Central memory CD8-positive, alpha-beta T cell (primary cell): Measurements from ENCODE around the gene CUL1.
A peak's percentile ranks its signal among the peaks of the same experiment; 100 is the strongest.

Source experiments
- ATAC-seq: fragments of 150-1000 bp; cut with Tn5 transposase; replicated peaks from 2 replicates; pipeline ENCODE4 v1.10.0; 2022; ENCODE audit warnings: mild to moderate bottlenecking, moderate FRiP score, moderate number of reproducible peaks; ENCODE audit not compliant: poor library complexity, severe bottlenecking; ENCODE audit errors: extremely low read depth
- DNase-seq, 2 donors: peaks; one replicate each; pipeline ENCODE4 v3.0.0; 2021; ENCODE audit warnings: low spot score in 2 of 2
- H3K27ac Mint-ChIP-seq: one replicate; pipeline ENCODE4 v1.8.0; 2022; ENCODE audit warnings: low read depth, mild to moderate bottlenecking, moderate library complexity, mixed read lengths
- H3K27me3 Mint-ChIP-seq: one replicate; pipeline ENCODE4 v1.8.0; 2022; ENCODE audit warnings: mixed read lengths
- H3K36me3 Mint-ChIP-seq: one replicate; pipeline ENCODE4 v1.8.0; 2022; ENCODE audit warnings: mild to moderate bottlenecking, moderate library complexity, mixed read lengths; ENCODE audit not compliant: insufficient read depth
- H3K4me1 Mint-ChIP-seq: one replicate; pipeline ENCODE4 v1.8.0; 2022; ENCODE audit warnings: mixed read lengths
- H3K4me3 Mint-ChIP-seq: one replicate; pipeline ENCODE4 v1.8.0; 2022; ENCODE audit warnings: mild to moderate bottlenecking, moderate library complexity, mixed read lengths
- H3K9me3 Mint-ChIP-seq: one replicate; pipeline ENCODE4 v1.8.0; 2022; ENCODE audit warnings: mixed read lengths

The CUL1 gene

DNA sequence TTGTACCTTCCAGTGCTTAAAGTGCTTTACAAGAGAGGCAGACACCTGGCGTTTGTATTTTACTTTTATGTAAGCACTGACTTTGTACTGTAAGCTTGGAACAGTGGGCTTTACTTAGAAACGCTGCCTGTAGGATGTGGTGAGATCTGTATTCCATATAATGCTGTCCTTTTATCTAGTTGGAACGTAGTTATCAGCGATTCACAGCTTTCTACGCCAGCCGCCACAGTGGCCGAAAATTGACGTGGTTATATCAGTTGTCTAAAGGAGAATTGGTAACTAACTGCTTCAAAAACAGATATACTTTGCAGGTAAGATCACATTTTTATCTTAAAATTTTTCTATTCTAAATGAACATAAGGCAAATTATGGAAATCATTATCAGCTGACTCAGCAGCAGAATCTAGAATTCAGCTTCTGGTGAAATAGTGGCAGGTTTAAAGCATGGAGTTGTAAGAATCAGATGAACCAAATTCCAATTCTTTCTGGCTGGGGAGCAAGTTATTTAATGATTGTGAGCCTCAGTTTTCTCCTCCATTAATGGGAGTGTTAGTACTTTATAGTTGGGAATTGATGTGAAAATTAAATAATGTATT is 91.5 kb downstream of the CUL1 start:
- no peaks in the 10 kb centered on the region for H3K4me1 Mint-ChIP-seq
- H3K9me3 Mint-ChIP-seq: no peaks in the 10 kb centered on the region
- DNase-seq (no peak), ATAC-seq (no peak)
- no peak overlapping the region for H3K4me3 Mint-ChIP-seq
- peaks cover 62% of the 10 kb centered on the region for H3K36me3 Mint-ChIP-seq
- H3K27me3 Mint-ChIP-seq: no peaks in the 10 kb centered on the region
- no peak overlapping the region for H3K27ac Mint-ChIP-seq

DNA sequence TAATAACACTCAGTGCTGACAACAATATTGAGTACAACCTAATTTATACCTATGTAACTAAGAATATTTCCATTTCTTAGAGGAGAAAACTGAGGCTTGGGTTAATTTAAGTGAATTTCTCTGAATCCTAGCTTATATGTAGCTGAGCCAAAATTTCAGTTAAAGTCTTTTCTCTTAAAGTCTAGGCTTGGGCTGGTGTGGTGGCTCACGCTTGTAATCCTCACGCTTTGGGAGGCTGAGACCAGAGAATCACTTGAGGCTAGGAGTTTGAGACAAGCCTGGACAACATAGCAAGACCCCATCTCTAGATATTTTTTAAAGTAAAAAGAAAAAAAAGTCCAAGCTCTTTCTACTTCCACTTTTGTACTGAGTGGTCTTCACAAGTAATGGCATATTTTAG is 92.1 kb downstream of the CUL1 start:
- no peaks in the 10 kb centered on the region for H3K27me3 Mint-ChIP-seq
- ATAC-seq (no peak), DNase-seq (no peak)
- H3K4me3 Mint-ChIP-seq: no peak overlapping the region
- H3K27ac Mint-ChIP-seq: no peak overlapping the region
- H3K4me1 Mint-ChIP-seq: peaks cover 2% of the 10 kb centered on the region
- peaks cover 62% of the 10 kb centered on the region for H3K36me3 Mint-ChIP-seq
- no peaks in the 10 kb centered on the region for H3K9me3 Mint-ChIP-seq

DNA sequence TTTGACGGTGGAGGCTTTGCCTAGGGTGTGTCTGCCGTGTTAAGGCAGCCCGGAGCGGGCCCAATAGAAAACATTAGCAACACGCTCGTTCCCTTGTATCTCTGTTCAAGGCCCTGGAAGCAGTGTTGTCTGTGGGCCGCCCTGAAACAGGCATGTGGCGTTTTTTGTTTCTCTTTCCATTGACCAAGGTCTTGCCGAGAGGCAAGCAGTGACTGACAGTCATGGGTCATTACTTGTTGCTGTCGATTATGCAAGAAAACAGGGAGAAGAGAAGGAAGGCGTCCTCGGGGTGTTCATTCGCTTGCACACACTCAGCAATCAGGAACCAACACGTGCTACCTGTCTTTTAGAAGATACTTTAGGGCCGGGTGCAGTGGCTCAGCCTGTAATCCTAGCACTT is 92.8 kb downstream of the CUL1 start:
- H3K36me3 Mint-ChIP-seq: peaks cover 60% of the 10 kb centered on the region
- peaks cover 5% of the 10 kb centered on the region for H3K4me1 Mint-ChIP-seq
- no peak overlapping the region for H3K27ac Mint-ChIP-seq
- no peak overlapping the region for H3K4me3 Mint-ChIP-seq
- ATAC-seq: no peak
- H3K27me3 Mint-ChIP-seq: no peaks in the 10 kb centered on the region
- no peak for DNase-seq
- H3K9me3 Mint-ChIP-seq: no peaks in the 10 kb centered on the region

DNA sequence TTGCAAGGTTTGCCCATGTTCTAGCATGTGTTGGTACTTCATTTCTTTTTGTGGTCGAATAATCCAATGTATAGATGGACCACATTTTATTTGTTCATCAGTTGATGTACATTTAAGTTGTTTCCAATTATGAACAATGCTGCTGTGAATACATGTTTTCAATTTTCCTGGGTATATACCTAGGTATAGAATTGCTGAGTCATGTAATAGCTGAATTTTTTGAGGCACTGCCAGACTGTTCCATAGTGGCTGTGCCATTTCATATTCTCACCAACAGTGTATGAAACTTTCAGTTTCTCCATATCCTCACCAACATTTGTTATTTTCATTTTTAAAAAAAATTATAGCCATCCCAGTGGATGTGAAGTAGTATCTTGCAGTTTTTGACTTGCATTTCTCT is 94.9 kb downstream of the CUL1 start:
- DNase-seq (no peak), ATAC-seq (no peak)
- no peak overlapping the region for H3K4me3 Mint-ChIP-seq
- H3K36me3 Mint-ChIP-seq: peaks cover 59% of the 10 kb centered on the region
- no peaks in the 10 kb centered on the region for H3K9me3 Mint-ChIP-seq
- peaks cover 5% of the 10 kb centered on the region for H3K4me1 Mint-ChIP-seq
- H3K27me3 Mint-ChIP-seq: no peaks in the 10 kb centered on the region
- no peak overlapping the region for H3K27ac Mint-ChIP-seq

DNA sequence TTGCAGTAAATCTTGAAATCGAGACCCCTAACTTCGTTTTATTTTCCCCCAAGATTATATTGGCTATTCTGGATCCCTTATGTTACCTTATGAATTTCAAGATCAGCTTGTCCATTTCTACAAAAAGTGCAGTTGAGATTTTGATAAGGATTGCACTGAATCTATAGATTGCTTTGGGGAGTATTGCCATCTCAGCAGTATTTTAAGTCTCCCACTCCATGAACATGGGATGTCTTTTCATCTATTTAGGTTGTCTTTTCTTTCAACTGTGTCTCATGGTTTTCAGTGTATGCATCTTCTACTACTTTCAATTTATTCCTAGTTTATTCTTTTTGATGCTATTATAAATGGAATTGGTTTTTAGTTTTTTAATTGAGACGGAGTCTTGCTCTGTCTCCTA is 95.8 kb downstream of the CUL1 start:
- ATAC-seq (no peak), DNase-seq (no peak)
- no peaks in the 10 kb centered on the region for H3K9me3 Mint-ChIP-seq
- H3K27me3 Mint-ChIP-seq: no peaks in the 10 kb centered on the region
- H3K4me1 Mint-ChIP-seq: peaks cover 5% of the 10 kb centered on the region
- H3K27ac Mint-ChIP-seq: peak overlapping the region; percentile 53
- peaks cover 60% of the 10 kb centered on the region for H3K36me3 Mint-ChIP-seq
- H3K4me3 Mint-ChIP-seq: no peak overlapping the region

DNA sequence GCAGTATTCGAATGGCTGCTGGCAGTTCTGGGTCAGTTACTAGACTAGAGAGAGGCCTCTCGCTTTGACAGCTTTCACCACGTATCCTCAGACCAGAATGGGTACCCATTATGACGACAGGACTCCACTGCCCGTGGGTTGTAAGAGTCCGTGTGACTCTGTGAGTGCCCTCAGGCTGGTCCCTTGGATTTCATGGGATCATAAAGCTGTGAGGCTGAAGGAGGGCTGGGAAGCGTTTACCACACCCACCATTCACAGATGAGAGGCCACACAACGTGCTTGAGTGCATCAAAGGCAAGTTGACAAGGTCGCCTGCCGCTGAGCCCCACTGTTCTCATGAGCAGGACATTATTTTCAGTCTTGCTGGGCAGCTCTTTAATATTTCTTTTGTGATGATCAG is 98.1 kb downstream of the CUL1 start:
- no peak for ATAC-seq
- Mint-ChIP-seq H3K27me3 (no peaks in the 10 kb centered on the region), H3K36me3 (peaks cover 60% of the 10 kb centered on the region), H3K4me3 (no peak overlapping the region), H3K4me1 (peaks cover 5% of the 10 kb centered on the region), H3K27ac (no peak overlapping the region), H3K9me3 (no peaks in the 10 kb centered on the region)
- no peak for DNase-seq

DNA sequence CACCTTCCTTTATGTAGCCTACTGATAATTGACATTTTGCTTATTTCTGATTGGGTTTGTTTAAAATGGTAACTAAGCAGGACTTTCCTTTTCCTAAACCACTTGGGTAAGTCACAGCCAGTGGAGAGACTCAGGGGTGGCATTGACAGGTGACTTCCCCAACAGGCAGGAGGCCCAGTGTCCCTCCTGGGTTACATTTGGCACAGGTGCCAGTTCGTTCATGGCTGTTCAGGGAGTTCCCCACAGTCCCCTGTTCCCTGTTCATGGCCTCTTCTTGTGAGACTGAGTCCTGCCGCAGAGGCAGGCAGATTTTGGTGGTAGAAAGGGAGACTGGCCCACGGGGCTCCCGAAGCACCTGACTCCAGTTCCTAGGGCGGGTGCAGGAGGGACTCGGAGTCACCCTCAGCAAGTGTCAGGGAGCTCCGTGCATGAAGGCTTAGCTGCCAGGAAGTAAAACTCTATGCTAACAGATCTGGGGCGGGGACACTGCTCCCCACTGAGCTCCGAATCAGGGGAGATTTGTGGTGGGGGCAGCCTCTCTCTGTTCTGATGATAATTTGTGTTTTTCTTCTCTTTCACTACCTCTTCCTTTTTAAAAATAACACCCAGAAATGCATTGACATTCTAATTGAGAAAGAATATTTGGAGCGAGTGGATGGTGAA is 101.3 kb downstream of the CUL1 start:
- H3K4me1 Mint-ChIP-seq: peaks cover 5% of the 10 kb centered on the region
- DNase-seq: no peak
- no peaks in the 10 kb centered on the region for H3K27me3 Mint-ChIP-seq
- ATAC-seq: no peak
- no peaks in the 10 kb centered on the region for H3K9me3 Mint-ChIP-seq
- H3K4me3 Mint-ChIP-seq: no peak overlapping the region
- H3K27ac Mint-ChIP-seq: no peak overlapping the region
- H3K36me3 Mint-ChIP-seq: peaks cover 48% of the 10 kb centered on the region

DNA sequence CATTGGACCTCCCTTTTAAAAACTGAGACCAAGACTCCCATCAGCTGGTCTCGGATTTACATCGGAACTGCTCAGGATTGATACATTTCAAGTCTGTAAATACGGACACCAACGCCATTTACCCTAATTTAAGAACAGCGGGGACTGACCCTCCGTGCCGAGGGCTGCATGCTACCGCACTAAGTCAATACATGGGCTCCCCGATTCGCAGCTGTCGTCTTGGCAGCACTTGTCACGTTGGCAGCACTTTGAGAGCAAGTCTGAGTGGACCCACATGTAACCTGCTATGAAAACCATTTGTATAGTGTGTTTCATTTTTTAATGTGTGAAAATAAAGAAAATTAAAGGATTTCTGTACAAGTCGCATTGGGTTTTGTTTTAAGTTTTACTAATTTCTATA is 102.0 kb downstream of the CUL1 start:
- H3K36me3 Mint-ChIP-seq: peaks cover 44% of the 10 kb centered on the region
- H3K9me3 Mint-ChIP-seq: no peaks in the 10 kb centered on the region
- DNase-seq: no peak
- no peak for ATAC-seq
- H3K27ac Mint-ChIP-seq: no peak overlapping the region
- no peaks in the 10 kb centered on the region for H3K27me3 Mint-ChIP-seq
- H3K4me3 Mint-ChIP-seq: no peak overlapping the region
- H3K4me1 Mint-ChIP-seq: peaks cover 5% of the 10 kb centered on the region

DNA sequence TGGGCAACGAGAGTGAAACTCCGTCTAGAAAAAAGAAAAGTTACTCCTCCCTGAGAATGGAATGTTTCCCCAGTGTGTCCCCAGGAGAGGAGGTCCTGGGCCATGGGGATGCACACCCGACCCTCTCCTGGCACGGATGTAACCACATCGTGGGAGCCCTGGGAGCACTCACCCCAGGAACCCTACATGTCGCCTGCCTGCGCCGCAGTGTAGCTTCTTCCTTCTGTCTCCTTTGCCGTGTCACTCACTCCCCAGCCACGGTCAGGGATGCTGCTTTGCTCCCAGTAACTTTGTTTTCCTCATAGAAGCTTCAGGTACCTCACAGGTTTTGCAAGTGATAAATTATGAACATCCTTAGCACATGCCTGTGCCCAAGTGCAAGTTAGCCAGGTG is 103.4 kb downstream of the CUL1 start:
- Mint-ChIP-seq H3K36me3 (peaks cover 39% of the 10 kb centered on the region), H3K27me3 (no peaks in the 10 kb centered on the region), H3K9me3 (no peaks in the 10 kb centered on the region), H3K4me3 (no peak overlapping the region), H3K4me1 (no peaks in the 10 kb centered on the region), H3K27ac (no peak overlapping the region)
- ATAC-seq (no peak), DNase-seq (no peak)

DNA sequence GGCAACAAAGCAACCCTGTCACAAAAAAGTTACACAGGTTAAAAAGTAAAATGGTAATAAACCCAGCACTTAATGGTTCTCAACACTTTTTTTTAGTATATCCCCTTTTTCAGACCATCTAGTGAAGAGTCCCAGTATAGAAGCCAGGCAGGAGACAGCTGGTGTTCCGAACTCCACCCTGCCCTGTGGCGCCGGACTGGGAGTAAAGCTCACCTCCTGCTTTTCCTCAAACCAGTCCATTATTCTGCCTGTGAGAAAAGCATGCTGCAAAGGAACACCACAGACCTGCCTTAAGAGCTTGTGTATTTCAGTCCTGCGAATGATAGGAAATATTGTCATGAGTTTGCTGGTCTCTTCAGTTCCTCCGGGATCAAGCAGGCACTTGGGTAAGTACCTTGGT is 104.4 kb downstream of the CUL1 start:
- Mint-ChIP-seq H3K4me1 (no peaks in the 10 kb centered on the region), H3K36me3 (peaks cover 32% of the 10 kb centered on the region), H3K4me3 (no peak overlapping the region), H3K27ac (no peak overlapping the region), H3K9me3 (no peaks in the 10 kb centered on the region), H3K27me3 (no peaks in the 10 kb centered on the region)
- DNase-seq: no peak
- ATAC-seq: no peak

DNA sequence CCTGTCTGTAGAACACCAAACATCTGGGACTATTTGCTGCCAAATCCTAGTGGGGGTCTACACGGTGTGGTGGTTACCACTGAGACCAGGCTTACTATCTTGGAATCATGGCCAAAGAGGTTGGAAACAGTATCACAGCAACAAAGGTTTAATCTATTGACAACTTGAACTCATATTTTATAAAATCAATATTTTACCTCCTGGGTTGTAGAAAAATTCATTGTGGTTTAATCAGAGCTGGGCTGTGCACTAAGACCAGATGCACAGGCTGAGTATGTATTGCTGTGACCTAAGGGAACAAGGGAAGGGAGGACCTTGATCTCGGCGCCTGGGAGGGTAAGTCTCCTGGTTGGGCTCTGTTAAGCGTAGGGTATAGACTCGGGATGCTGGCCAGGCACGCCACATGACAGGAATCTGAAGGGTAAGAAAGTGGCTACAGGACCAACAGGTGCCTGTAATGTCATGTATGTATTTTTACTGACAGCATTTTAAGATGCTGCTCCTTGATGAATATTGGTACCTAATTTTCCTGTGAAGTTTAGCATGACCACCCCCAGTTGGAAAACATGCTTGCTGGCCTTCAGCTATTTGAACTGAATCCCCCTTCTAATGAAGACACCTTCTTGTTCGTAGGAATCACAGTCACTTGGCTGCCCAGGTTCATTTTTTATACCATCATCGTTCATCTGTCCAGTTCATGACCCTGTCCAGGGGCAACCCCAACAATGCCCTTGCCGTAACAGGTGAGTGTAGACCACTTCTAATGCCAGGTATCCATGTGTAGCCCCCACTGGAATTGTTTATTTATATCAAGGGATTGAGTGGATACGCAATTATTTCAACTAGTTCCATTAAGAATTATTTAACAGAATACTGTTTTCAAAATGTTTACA is 105.9 kb downstream of the CUL1 start:
- H3K27me3 Mint-ChIP-seq: no peaks in the 10 kb centered on the region
- H3K9me3 Mint-ChIP-seq: no peaks in the 10 kb centered on the region
- H3K4me3 Mint-ChIP-seq: no peak overlapping the region
- no peak for DNase-seq
- ATAC-seq: no peak
- no peak overlapping the region for H3K27ac Mint-ChIP-seq
- peaks cover 26% of the 10 kb centered on the region for H3K36me3 Mint-ChIP-seq
- H3K4me1 Mint-ChIP-seq: no peaks in the 10 kb centered on the region

DNA sequence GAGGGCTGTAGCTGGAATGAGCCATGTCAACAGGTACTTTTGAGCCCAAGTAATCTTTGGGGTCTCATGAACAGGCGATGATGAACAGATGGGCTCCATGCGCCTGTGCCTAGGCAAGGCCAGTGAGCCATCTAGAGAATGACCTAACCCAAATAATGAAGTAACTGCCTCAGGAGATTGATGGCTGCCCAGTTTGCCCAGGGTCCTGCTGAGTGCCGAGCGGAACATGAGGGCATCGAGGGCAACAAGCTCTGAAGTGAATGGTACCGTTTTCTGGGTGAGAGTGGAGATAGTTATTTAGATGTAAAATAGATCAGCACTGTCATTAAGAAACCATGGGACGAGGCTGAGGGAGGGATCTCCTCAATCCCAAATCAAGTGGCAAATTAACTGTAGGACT is 107.5 kb downstream of the CUL1 start:
- Mint-ChIP-seq H3K4me3 (no peak overlapping the region), H3K27ac (no peak overlapping the region), H3K4me1 (no peaks in the 10 kb centered on the region), H3K9me3 (no peaks in the 10 kb centered on the region), H3K36me3 (peaks cover 17% of the 10 kb centered on the region), H3K27me3 (no peaks in the 10 kb centered on the region)
- ATAC-seq (no peak), DNase-seq (no peak)

DNA sequence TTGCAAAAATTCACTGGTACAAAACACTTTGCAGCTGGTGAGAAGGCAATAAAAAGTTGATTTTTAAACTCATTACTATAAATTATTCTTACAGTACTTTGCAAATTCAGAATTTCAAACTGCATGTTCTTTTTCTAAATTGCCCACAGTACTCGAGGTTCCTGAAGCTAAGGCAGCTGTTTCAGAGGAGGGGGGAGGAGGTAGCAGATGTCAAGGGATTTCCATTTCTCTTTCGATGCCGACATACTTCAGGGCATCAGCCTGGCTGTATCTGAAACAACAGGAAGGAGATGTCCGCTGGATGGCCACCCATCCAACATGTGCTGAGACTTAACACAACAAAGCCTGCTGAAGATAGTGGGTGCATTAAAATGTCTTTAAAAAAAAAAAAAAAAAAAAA is 108.7 kb downstream of the CUL1 start:
- Mint-ChIP-seq H3K27ac (no peak overlapping the region), H3K4me3 (no peak overlapping the region), H3K27me3 (no peaks in the 10 kb centered on the region), H3K36me3 (peaks cover 12% of the 10 kb centered on the region), H3K4me1 (no peaks in the 10 kb centered on the region), H3K9me3 (no peaks in the 10 kb centered on the region)
- no peak for ATAC-seq
- DNase-seq: no peak
